ENCODE measurements around the gene ONECUT1.

ONECUT1 gene

DNA sequence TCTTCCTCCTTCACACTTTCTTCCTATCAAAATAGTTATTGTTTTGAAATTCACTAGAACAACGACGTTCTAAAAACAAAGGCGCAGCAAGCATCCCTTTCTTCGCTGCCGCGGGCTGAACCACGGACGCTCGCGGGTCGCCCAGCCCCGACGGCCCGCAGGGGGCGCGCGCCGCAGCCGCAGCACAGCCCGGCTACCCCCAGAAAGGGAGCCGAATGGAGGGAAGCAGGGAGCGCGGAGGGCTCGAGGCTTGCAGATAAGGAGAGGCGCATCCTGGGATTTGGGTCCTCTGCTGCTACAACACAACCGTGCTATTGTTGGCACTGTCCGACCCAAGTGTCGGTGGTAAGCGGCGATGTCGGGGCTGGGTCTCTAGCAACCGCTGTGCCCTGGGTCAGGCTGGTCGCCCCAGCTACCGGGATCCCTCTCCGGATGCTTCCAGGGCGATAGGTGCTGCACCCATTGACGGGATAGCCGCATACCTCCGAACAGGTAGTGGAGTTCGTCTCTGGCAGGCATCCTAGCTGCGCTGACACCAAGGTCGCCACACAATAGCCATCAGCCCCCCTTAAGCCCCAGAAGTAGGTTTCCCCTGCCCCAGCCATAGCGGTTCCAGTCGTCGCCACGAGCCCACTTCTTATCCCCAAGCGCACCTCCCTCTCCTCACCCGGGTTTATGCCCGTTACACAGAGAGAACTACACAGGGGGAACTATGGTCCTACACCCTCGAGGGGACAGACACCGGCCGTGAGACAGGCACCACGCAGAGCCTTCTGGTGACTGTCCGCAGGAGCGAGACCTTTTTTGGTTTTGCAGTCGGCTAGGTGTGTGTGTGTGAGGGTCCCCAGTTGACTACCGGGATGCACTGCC lies 6.0 kb downstream of the ONECUT1 start:
- DNase-seq (ENCODE audit: low spot score): peak; percentile 23

DNA sequence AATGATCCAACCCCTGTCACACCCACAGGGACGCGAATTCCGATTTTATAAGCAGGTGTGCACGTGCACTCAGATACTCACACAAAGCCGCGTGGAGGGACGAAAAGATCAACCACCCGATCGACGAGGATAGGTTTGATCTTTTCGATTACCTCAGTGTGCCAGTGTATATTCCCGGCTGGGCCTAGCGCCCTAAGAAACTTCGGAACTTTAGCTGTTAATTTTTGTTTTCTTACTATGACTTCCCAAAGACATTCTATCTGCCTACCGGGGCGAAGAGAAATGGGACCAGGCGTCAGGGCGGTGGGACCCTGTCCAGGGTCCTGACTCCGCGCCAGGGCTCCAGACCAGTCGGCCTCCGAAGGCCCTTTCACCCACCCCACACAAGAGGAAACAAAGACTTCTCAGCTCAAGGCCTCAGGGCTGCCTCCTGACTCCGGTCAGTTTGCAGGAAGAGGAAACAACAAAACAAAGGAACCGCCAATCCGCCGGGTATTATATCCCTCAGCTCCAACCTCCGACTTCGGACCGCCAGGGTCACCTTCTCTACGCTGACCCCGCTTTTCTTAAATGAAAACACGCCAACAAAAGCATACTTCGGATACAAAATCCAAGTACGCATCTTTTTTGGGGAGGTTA lies 6.8 kb downstream of the ONECUT1 start:
- no peak for DNase-seq (ENCODE audit: low spot score)

DNA sequence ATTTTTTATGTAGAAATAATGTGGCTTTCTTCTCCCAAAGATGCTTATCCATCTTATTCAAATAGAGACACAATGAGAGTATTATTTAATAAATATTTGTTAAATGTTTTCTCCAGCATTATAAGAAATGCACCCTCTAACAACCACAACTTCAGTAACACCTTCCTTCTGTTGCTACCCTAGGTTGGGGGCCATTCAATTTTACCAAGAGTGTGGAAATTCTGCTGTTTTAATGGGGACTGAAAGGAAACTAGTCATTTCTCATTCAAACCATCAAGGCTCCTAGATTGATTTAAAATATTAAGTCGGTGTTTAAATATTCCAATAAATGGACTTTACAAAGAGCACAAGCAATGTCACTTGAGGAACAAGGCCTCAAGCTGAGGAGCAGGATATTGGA lies 7.6 kb downstream of the ONECUT1 start:
- no peak for DNase-seq (ENCODE audit: low spot score)

- DNase-seq (ENCODE audit: low spot score): peak; percentile 56
Observed at GRCh38 chr15:52780172-52780980, 9.8 kb downstream of the ONECUT1 start.

GRCh38 chr15:52778457-52778856 lies 11.7 kb downstream of the ONECUT1 start:
- no peak for DNase-seq (ENCODE audit: low spot score)

GRCh38 chr15:52772766-52773165 lies 17.4 kb downstream of the ONECUT1 start:
- no peak for DNase-seq (ENCODE audit: low spot score)

GRCh38 chr15:52765785-52766184 lies 24.4 kb downstream of the ONECUT1 start:
- no peak for DNase-seq (ENCODE audit: low spot score)

GRCh38 chr15:52764731-52765130 lies 25.4 kb downstream of the ONECUT1 start:
- DNase-seq (ENCODE audit: low spot score): no peak

GRCh38 chr15:52762621-52763020 lies 27.5 kb downstream of the ONECUT1 start:
- no peak for DNase-seq (ENCODE audit: low spot score)

DNA sequence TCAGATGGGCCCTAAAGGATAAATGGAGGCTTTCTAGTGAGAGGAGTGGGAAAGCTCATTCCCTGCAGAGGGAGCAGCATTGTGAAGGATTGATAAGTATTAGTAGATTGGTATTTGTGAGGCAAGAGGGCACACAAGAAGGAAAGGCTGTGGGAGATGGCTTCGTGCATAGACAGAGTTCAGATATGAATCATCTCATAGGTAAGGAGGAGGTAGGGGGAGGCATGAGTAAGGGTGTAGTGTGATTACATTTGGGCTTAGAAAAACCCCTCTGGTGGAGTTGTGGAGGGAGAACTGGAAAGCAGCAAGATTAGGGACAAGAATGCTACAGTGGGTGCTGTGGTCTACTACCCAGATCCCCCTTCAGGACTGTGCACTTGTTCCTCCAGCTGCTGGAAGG lies 29.6 kb downstream of the ONECUT1 start:
- DNase-seq (ENCODE audit: low spot score): no peak

DNA sequence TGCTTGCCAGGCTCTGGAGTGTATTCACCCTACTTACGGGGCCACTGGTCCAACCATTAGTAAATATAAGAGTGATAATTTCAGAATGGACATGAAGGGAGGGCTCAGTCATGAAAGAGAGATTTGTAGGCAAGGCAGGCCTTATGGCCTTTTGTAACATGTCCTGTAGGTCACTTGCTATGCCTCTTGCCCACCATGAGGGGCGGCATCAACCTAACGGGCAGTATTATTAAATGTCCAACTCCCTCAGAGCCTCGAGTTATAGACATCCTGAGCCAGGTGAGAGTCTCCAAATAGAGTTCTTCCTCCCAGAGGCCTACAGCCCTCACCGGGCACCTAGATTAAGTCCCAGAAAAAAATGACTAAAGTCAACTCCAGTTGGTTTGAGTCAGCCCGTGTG lies 30.2 kb downstream of the ONECUT1 start:
- no peak for DNase-seq (ENCODE audit: low spot score)

GRCh38 chr15:52757496-52757895 lies 32.6 kb downstream of the ONECUT1 start:
- DNase-seq (ENCODE audit: low spot score): no peak

DNA sequence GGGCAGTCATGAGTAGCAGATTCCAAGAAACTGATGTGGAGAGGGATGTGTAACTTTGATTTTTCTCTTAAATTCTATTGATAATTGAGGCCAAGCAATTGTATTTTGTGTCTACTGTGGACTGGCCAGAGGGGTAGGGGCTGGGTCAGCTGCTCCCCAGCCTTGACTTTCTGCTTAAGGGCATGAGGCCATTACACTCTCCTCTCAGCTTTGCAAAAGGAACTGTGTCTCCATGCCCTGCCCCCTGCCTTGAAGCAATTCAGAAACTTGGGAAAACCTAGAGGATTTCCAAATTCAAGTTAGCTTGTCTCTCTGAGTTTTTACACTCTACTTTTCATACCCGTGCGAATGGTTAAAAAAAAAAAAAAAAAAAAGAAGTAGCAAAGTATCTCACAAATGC lies 38.6 kb downstream of the ONECUT1 start:
- DNase-seq (ENCODE audit: low spot score): no peak

DNA sequence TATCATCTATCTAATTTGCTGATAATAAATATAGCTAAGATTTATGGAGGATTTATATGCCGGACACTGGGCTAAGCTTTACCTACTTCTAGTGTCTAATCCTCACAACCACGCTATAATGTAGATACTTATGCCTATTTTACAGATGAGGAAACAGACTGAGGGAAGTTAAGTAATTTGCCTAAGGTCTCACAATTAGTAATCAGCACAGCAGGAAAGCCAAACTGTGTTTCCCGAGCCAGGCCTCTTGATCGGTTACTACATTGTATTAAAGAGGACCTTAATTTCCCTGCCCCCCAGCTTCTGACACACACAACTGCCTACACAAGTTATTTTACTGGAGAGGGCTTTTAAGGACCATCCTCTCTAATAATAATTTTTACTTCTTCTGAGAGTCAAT lies 40.9 kb downstream of the ONECUT1 start:
- DNase-seq (ENCODE audit: low spot score): no peak

- DNase-seq (ENCODE audit: low spot score): no peak
Observed at GRCh38 chr15:52746162-52746757, 43.9 kb downstream of the ONECUT1 start.

GRCh38 chr15:52745326-52746161 lies 44.6 kb downstream of the ONECUT1 start:
- no peak for DNase-seq (ENCODE audit: low spot score)

DNA sequence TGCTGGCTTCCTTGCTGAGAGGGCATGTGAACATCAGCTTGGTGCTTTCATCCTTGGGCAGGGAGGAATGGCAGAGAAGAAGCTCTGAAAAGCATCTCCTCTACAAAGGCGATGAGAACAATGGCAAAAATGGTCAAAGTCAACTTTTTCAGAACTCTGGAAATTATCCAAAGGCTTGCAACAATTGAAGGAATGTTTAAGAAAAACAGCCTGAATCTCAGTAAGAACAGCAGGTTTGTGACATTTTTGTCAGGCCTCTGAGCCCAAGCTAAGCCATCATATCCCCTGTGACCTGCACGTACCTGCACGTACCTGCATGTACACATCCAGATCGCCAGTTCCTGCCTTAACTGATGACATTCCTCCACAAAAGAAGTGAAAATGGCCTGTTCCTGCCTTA lies 51.8 kb downstream of the ONECUT1 start:
- no peak for DNase-seq (ENCODE audit: low spot score)

DNA sequence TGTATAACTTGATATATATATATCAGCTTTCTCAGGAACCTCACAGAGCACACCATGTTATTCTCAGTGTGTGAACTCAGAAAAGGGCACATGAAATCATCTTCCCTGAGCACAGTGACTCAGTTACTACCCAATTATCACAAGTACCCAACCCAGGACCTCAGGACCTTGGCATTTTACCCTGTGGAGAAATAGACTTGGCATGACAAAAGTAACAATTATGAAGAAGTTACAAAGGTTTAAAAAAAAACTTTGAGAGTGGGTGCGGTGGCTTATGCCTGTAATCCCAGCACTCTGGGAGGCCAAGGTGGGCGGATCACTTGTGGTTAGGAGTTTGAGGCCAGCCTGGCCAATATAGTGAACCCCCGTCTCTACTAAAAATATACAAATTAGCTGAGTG lies 52.4 kb downstream of the ONECUT1 start:
- no peak for DNase-seq (ENCODE audit: low spot score)

DNA sequence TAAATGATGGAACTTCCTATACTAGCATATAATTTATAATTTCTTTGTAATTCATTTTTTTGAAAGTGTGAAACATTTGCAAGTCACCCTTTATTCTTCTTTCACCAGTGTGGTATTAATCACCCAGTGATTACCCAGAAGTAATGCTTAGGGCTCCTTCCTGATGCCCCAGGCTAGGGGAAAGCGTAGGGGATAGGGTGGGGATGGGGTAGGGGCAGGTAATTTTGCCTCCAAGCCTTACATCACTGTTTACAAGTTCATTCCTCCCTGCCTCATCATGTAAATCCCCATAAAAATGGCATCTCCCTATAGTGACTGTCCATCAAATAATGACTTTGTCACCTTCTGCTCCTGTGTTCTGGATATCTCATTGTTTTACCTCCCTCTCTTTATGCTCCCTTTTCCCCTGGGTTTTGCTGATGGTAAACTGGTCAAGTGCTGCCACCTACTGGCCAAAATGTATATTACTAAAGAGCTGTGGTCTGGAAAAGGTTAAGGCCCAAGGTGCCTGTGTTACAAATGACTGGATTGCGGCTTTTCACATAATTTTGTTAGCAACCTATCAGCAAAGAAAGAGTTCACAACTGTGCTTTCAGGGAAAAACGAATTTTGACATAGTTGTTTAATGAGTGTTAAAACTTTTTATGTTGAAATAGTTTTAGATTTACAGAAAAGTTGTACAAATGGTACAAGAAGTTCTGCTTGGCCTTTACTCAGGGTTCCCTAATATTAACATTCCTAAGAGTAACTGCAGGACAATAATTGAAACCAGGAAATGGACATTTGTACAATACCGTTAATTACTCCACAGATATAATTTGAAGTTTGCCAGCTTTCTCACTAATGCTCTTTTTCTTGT lies 54.7 kb downstream of the ONECUT1 start:
- DNase-seq (ENCODE audit: low spot score): peak; percentile 76

DNA sequence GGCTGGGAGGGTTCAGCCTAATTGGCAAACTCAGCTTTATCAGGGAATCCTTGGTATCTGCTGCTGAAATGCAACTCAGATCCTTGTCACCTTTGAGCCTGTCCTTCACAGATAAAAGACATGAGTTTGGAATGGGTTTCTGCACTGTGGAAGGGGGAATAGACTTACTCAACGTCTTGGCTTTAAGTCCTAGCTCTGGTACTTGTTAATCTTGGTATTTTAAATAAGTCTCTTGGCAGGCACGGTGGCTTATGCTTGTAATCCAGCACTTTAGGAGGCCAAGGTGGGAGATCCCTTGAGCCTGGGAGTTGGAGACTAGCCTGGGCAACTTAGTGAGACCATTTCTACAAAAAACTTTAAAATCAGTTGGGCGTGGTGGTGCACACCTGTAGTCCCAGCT lies 55.8 kb downstream of the ONECUT1 start:
- no peak for DNase-seq (ENCODE audit: low spot score)
